Fibroblast of skin of abdomen (primary cell): ENCODE data around the gene DNMT3A.
A peak's percentile ranks its signal among the peaks of the same experiment; 100 is the strongest.

Source experiments
- DNase-seq: peaks from one replicate; pipeline ENCODE4 v3.0.0-alpha.2; 2013

The DNMT3A gene

DNA sequence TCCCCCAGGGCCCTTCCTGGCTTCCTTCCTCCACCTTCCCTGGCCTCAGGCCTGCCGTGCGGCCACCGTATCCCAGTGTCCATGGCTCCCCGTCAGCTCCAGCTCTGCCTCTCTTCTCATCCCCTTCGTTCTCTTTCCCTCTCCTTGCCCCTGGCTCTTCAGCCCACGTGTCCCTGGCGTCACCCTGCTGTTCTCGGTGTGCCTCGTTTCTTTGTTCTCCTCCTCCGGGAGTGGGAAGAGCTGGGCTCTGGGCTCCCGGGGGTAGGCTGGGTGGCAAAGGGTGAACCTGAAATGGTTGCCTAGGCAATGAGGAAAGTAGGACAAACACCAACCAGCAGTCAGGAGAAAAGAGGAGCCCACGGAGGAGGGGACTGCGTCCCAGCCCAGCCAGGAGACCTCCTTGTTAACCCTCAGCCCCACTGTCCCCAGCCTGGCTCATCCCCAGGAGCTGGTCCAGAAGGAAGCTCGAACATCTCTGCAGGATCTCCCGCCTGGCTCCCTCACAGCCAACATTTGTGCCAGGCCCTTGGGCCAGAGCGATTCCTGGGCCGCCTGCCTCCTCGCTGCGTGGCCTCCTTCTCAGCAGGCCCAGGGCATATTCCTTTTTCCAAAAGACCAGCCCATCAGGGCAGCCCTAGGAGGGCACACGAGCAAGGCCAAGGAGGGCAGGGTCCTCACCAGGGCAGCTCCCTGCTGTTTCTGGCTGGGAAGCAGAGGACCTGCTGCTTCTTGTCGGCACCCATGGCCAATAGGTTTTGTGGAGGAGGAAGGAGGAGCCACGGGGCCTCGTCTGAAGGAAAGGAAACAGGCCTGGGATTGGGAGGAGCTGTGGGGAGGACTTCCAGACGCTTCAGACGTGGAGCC lies 30.9 kb upstream of the DNMT3A start:
- no peak for DNase-seq

DNA sequence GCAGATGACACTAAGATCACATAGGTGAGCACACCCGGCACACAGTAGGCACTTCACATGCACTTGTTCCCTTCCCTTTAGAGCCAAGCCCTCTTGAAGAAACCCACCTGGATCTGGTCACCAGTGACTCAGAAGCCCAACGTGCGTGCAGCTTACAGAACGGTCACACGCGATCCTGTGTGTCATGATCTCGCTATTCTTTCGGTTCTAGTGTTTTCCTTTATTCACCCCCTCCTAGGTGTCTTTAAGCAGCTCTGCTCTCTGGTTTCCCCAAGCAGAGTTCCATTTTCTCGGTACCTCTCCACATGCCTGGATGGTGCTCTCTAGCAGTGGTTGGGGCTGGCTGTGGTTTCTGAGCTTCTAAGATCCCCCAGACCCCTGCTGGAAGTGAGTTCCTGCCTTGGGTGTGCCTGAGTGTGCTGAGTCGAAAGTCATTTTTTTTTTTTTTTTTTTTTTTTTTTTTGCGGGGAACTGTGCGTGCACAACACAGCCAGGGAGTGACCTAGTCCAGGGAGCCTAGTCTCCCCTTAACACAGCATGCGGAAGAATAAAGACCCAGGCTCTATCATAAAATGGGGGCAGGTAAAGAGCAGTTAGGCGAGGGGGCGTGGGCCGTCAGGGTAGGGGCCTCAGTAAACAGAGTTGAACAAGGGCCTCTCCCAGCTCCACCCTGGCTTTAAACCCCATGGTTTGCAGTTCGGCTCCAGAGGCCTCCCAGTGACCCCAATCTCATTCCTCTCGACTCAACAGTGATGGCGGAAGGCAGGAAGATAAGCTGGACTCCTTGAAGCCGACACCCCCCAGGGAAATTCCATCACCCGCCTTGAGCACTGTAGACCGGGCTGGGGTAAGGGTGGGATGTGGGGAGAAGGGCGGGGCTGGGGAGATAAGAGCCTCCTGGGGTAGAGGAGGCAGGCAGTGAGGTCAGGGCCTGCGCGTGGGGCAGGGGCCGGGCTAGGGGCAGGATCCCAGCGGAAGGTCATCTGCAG lies 29.8 kb upstream of the DNMT3A start:
- no peak for DNase-seq

DNA sequence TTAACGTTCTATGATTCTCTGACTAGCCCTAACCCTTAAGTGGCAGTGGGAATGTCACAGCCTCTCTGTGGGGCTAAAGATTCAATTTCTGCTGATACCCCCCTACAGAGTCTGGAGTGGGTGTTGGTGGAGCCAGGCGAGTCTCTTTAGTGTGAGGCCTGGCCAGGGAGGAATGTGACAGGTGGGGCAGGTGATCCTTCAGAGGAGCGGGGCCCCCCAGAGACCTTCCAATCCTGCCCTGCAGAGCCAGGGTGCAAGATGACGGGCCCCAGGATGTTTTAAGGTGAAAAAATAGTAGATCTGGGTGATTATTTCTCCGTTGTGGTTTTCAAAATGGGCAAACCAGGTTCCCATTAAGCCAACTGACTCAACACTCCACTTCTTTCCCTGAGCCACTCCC lies 28.2 kb upstream of the DNMT3A start:
- DNase-seq, result no peak

DNA sequence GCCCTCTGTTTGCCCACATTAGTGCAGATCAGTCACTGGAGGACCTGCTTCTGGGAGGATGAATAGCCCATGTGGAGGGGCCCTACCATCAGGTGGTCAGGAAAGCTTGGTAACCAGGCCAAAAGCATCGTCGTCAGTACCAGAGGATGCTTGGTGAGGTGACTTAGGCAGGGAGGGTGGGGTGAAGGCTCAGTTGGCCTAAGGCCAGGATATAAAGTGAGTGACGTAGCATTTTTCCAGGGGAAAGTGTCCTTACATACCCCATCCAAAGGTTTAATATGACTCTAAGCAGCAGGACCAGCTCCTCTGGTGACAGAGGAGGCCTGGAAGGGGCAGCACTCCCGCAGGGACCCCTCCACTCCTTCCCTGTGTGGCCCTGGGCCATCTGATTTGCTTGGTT lies 27.7 kb upstream of the DNMT3A start:
- DNase-seq, result no peak

DNA sequence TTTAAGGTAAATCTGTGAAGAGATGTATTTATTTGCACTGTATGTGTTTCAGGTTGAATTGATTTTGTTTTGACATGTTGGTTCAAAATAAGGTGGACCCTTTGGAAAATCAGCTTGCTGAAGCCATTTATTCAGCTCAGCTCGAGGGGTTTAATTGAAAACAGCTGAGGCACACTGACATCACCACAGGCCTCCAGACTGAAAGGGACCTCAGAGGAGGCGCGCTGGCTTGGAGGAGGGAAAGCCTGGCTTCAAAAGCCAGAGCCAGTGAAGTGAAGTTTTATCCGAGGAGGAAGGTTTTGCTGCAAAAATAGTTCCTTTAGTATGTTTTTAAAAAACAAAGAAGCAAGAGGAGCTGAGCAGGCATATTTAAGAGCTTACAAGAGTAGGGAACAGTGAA lies 26.9 kb upstream of the DNMT3A start:
- DNase-seq, result peak; percentile 81

DNA sequence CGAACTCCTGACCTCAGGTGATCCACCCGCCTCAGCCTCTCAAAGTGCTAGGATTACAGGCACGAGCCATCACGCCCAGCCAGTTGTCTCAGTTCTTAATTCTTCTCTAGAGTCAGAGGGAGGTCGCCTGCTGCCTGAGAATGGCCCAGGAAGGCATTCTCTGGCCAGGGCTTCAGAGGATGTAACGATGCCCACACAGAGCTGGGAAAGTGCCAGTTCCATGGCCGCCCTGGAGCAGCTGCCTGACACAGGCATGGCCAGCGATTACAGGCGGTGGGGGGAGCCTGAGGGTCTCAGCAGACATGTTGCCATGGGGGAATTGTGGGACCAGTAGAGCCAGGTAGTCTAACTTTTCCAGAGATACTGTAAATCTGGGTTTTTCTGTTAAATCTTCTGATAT lies 25.6 kb upstream of the DNMT3A start:
- DNase-seq, result no peak

DNA sequence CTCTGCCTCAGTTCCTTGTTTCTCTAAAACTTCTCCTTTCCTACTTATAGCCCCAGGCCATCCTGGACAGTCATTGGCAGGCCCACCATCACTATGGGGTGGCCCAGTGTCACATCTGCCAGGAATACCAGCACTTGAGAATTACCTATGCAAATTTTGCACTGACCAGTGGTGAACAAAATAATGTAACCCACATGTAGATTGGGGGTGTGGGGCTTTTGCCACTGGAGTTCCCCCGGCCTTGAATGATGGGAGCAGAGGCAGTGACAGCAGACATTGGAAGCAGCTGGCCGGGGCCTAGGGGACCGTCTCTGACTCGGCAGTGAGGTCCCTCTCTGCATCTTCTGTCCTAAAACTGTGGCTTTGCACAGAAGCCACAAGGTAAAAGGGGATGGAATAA lies 24.9 kb upstream of the DNMT3A start:
- DNase-seq, result no peak

DNA sequence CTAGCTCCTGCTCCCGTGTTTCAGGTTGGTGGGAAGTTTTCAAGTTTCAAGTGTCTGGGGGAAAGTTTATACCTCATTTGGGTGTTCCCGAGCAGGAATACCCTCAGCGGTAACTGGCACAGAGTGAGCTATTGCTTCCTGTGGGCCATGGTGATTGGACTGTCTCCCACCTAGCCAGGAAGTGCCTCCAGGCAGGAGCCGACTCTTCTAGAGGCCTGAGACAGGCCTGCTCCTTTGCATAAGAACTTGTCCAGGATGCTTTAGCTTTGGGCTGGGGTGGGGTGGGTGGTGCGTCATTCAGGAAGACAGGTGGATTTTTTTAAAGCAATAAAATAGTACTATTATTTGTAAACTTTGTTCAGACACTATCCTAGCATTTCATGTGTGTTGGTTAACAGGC lies 23.5 kb upstream of the DNMT3A start:
- DNase-seq, result no peak

DNA sequence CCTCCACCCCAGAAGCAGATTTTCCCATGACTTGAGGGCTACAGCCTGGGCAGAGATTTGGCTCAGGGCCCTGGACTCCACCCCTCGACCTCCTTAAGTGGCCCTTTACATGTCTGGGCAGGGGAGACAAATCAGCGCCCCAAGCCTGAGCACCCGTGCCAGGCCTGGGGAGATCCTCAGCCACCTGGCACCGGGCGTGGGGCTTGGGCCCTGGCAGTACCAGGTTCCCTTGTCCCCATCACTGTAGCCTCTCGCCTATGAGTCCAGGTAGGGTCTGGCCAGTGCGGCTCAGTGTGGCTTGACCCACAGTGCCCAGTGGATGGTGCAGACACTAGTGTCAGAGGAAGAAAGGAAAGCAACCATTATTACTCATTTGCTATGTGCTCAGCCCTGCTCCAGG lies 22.0 kb upstream of the DNMT3A start:
- no peak for DNase-seq

DNA sequence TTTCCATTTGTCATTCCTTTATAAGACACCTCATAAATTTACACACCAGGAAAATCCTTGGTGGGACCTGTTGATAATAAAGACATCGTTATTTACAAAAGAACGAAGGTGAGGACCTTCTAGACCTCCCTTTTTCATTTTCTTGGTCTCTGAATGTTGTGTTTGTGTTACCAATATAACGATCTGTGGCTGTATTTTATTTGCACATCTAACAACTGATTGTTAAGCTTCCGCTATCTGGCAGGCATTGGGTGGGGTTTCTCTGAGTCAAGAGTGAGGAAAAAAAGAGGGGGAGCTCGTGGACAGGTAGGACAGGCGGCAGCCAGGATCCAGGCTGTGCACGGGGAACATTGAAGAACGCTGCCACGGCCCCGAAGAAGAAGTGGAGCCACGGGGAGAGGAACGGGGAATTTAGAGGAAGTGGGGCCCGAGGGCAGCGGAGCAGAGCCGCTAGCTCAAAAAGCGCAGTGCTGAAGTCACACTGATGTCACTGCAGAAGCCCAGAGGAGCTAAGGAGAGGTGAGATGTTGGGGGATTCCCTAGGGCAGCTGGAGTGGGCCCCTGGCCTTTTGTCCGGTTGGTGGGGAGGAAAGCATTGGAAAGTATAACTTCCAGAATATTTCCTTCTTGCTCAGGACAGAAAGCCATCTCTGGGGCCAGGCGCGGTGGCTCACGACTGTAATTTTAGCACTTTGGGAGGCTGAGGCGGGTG lies 20.9 kb upstream of the DNMT3A start:
- DNase-seq, result no peak

DNA sequence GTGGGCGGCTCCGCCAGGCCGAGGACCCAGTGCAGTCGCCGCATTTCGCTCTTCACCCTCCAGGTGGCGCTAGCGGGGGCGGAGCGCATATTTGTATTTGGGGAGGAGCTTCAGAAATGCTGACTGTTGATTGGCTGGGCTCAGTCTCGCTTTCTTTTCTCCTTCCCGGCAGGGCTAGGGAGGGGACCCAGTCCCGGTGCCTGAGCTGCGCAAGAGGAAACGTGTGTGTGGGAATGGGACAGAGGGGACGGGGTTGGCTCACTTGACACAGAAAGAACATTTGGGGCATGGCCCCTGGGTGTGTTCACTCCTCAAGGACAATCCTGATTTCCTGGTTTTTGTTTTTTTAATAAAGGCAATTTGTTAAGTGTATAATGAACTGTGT lies 20.3 kb upstream of the DNMT3A start:
- peak; percentile 89 for DNase-seq

DNA sequence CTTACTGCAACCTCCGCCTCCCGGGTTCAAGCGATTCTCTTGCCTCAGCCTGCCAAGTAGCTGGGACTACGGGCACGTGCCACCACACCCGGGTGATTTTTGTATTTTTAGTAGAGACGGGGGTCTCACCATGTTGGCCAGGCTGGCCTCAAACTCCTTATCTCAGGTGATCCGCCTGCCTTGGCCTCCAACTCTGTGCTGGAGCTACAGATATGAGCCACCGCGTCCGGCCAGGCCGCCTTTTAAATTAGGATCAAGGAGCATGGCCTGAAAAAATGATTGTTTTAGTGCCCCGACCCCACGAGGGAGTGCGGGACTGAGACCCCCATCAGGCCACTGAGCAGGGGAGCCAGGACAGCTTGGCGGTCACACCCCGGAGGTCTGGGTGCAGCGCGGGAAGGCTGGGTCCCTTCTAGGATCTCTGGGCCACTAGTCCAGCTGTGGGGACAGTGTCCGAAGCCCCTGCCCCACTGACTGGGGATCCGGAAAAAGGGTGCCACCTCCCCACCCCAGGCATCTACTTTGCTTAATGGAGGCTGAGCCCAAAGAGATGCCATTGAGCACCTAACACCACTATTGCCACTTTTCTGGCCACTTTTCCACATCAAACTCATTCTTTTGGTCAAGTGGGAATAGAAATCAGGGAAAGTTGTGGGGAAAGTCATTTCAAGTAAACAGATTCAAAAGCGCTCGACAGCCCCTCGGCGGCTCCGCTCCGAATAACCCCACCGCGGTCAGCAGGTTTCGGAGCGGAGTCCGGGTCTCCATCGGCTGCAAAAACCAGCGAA lies 19.7 kb upstream of the DNMT3A start:
- no peak for DNase-seq

DNA sequence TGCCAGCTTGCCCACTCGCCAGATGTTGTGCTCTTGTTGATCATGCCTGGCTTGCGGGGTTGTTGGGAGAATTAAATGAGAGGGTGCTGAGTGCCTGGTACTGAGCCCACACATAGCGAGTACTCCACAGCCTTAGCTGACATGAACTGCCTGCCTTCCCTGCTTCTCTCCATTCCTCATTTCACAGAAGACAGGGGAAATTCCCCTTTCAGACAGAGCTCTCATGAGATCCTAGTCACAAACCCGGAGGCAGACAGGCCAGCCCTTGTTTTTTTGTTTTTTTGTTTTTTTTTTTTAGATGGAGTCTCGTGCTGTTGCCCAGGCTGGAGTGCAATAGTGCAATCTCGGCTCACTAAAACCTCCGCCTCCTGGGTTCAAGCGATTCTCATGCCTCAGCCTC lies 17.1 kb upstream of the DNMT3A start:
- no peak for DNase-seq

DNA sequence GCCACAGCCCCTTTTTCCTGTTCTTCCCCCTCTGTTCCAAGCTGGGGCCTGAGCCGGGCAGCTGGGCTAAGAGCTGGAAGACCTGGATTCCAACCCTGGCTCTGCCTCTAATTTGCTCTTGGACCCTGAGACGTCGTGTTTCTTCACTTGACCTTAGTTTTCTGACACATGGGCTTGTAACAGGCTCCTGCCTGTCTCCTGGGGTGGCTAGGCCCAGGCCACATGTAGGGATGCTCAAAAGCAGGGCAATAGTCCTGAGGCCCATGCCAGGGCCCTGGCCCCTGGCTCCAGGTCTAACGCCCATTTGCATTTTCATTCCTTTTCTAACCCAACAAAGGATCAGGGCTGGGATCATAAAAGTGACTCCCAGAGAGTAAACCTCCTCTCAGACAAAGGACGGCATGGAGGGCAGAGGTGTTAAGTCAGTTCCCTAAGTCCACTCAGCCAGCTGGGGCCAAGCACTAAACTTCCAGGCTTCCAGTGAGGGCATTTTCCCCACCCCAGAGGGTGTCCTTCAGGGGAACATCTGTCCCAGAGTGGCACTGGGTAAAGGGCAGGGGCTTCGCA lies 16.6 kb upstream of the DNMT3A start:
- DNase-seq, result no peak

DNA sequence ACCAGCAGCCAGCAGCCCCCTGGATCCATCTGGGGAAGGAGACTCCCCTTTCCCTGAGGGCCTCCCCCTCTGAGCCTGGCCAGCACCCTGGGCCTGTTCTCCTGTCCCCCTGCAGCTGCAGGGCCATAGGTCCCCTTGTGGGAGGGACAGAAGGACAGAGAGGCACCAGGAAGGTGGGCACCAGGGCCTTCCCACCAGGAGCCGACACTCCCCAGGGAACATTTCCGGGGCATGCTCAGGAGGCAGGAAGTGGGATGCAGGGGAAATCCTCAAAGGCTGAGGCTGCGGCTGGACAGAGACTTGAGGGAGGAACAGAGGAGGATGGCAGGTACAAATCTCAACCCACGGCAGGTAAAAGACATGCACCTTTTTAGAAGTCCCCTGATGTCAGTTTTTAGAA lies 14.4 kb upstream of the DNMT3A start:
- DNase-seq, result no peak

DNA sequence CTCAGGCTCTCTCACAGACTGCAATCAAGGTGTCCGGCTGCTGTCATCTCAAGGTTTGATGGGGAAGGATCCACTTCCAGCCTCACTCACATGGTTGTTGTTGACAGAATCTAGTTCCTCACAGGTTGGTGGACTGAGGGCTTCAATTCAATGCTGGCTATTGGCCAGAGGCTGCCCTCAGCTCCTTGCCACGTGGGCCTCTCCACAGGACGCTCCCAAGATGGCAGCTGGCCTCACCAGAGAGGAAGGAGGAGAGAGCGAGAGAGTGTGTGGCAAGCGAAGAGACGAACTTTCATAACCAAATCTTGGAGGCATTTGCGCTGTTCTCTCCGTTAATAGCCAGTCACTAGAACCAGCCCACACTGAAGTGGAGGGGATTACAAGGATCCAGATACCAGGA lies 13.5 kb upstream of the DNMT3A start:
- no peak for DNase-seq

DNA sequence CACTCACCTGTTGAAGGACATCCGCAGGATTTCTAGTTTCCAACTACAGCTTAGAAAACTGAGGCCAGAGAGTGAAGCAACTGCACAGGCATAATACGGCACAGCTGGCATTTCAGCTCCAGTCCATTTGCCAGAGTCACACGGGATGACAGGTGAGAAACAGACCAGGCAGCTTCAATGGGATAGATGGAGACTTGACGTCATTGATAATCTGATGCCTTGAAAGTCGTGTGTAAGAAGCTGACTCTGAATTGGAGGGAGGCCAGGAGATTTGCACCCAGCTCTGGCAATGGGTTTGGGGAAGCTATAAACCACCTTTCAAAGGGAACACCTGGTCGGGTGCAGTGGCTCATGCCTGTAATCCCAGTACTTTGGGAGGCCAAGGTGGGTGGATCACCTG lies 12.4 kb upstream of the DNMT3A start:
- no peak for DNase-seq

DNA sequence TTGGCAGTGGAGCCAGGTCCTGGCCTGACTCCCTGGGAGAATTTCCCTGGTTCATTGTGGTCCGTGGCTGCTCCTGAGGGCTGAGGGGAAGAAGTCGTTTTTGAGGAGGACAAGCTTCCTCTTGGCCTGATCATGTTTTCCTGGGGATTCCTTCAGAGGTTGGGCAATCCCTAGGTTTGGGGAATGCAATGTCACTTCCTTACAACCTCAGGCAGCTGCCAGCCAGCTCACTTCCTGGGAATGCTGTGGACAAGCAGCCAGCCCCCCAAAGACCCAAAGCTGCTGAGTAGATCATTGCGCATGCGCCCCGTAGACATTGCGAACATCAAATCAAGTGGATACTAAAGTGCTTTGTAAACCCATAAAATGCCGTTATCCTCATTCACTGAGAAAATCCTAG lies 7.7 kb upstream of the DNMT3A start:
- peak; percentile 82 for DNase-seq

DNA sequence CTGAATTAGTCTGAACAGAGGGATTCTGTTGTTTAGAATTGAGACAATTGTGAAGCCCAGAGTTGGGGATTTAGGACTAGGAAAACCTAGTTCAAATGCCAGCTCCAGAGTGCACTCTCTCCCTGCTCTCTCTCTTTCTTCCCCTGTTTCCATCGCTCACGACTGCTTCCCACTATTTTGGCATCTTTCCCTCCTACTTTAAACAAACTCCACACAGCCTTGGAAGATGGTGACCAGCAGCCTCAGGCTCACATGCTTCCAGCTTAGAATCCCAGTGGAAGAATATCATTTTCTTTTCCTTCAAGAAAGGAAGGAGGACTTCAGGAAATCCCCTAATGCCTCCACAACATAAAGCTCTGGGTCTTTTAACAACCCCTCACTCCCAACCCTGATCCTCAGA lies 6.1 kb upstream of the DNMT3A start:
- DNase-seq, result peak; percentile 19

DNA sequence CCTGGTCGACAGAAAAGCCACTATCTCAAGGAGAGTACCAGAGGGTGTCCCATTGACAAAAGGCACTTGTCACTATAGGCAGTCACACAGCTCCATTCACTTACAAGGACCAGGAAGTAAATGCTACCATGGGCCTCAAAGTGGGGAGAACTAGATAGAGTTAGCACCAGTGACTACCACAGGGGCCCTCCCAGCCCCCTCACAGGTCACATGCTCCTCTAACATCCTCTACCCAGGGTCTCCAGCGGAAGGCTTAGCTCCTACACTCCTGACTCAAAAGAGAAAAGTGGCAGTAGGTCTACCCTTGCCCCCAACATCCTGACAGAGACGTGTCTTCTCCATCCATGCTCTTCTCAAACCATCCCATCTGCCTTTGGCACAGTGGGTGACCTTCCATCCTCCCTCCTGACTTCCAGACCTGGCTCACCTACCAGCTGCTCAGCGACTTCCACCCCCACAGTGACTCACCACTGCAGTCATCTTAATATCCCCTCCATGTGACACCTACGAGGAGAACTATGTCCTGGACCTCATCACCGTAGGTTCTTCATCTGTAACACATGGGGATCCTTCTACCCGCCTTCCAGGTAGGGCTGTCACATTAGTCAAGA lies 5.6 kb upstream of the DNMT3A start:
- no peak for DNase-seq

DNA sequence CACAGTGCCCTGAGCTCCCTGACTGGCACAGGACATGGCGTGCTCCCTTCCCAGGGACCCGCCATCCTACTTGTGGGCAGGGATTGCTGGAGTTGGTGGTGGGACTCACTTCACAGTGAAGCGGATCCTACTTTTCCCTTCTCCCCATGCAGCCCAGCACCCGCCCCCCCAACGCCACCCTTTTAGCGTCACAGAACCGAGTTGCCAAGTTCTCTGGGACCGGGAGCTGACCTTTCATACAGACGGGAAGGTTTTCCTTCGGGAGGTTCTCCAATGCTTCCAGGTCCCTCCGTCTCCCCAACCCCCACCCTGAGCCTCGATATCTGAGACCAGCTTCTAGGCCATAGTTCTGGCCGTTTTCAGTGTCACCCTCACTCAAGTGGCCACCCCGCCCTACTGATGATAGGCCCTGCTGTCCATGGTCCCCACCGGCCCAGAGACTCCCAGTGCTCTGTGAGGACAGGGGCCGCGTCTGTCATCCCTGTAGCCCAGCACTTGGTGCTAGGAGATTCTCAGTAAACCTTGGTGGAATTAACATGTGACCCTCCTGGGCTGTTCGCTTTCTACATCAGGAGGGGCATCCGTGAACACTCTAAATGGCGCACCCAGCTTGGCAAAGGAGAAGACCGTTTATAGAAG lies 1.6 kb upstream of the DNMT3A start:
- no peak for DNase-seq
